Upper lobe of left lung (tissue), 4 donors: ENCODE measurements around the gene HES2.

Experiments
- CTCF ChIP-seq, 6 experiments: fragments of 450-650 bp in 4 of 6; fragments of 200-600 bp in 2 of 6; sonication (generic) in 2 of 6; IDR thresholded peaks; one replicate each; pipeline ENCODE4 v1.5.1; 2016 to 2019; ENCODE audit warnings: antibody characterized with exemption in 6 of 6
- EP300 ChIP-seq, 4 donors: sonication (generic); formaldehyde crosslinking; IDR thresholded peaks; one replicate each; pipeline ENCODE4 v1.5.1; 2017; ENCODE audit warnings: antibody characterized with exemption in 4 of 4, control low read depth in 2 of 4
- POLR2A ChIP-seq, 4 donors: fragments of 450-650 bp; IDR thresholded peaks; one replicate each; pipeline ENCODE4 v1.5.1; 2016 to 2017; ENCODE audit warnings: antibody characterized with exemption in 4 of 4, mild to moderate bottlenecking in 2 of 4
- POLR2AphosphoS5 ChIP-seq, 2 donors: sonication (generic); formaldehyde crosslinking; IDR thresholded peaks; one replicate each; pipeline ENCODE4 v1.5.1; 2017; ENCODE audit warnings: antibody characterized with exemption in 2 of 2

- no peak for TF ChIP-seq POLR2A (IDR thresholded peaks at IDR 0.05)
- TF ChIP-seq CTCF (IDR thresholded peaks at IDR 0.05): no peak
- no peak for TF ChIP-seq EP300 (IDR thresholded peaks at IDR 0.05)
- no peak for TF ChIP-seq POLR2AphosphoS5 (IDR thresholded peaks at IDR 0.05)
These were observed 52.2 kb downstream of the HES2 start for GRCh38 chr1:6367381-6368012.
